ENCODE results near the gene SIGLEC1. TPM values are rescaled to one million over a fixed set of nuclear protein-coding genes. Genes with fewer than 3 reads are reported as not detected.

The SIGLEC1 gene
- total and polyA plus RNA-seq, 8 donors: 0.09 to 3.7 (median 1.7) TPM

DNA sequence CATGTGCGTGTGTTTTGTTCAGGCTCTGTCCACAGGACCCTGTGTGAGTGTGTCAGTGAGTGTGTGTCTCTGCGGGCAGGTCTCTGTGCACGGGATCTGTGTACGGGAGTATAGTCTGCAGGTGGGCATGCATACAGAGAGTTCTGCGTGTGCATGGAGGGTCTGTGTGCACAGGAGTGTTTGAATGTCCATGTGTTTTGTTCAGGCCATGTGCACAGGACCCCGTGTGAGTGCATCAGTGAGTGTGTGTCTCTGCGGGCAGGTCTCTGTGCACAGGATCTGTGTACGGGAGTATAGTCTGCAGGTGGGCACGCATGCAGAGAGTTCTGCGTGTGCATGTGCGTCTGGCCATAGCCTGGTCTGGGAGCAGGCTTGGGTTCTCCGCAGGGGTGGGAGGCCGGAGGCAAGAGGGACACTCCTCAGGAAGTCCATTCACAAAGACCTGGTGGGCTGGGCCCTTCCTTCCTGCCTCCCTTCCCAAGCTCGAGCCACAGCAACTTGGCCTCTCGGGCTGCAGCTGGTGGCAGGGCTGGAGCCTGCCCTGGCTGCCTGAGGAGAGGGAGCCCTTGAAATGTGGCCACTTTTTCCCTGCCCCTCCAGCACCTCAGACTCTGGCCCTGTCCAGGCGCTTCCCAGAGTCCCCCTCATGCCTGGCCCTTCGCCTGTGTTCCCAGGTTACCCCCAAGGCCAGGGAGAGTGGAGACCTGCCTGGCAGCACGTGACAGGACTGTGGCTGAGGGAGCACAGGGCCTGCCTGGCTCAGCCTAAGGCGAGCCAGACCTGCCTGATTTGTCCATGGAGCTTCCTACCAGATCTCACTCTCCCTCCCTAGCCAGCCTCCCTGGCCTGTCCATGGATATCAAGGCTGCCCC lies 26.9 kb upstream of the SIGLEC1 start:
- H3K36me3 ChIP-seq: no peaks in the 10 kb centered on the region
- no peak overlapping the region for H3K4me3 ChIP-seq
- H3K9me3 ChIP-seq: no peaks in the 10 kb centered on the region
- ATAC-seq (no peak), DNase-seq (no peak), FAIRE-seq (no peak)
- WGBS, 2 donors: 81 to 84% methylated on average over 18 to 19 of the region's 19 CpGs
- intact Hi-C loops (cut with DNase I): no loop called here
- TF ChIP-seq, protein P1, sequence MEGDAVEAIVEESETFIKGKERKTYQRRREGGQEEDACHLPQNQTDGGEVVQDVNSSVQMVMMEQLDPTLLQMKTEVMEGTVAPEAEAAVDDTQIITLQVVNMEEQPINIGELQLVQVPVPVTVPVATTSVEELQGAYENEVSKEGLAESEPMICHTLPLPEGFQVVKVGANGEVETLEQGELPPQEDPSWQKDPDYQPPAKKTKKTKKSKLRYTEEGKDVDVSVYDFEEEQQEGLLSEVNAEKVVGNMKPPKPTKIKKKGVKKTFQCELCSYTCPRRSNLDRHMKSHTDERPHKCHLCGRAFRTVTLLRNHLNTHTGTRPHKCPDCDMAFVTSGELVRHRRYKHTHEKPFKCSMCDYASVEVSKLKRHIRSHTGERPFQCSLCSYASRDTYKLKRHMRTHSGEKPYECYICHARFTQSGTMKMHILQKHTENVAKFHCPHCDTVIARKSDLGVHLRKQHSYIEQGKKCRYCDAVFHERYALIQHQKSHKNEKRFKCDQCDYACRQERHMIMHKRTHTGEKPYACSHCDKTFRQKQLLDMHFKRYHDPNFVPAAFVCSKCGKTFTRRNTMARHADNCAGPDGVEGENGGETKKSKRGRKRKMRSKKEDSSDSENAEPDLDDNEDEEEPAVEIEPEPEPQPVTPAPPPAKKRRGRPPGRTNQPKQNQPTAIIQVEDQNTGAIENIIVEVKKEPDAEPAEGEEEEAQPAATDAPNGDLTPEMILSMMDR (IDR thresholded peaks at IDR 0.05): no peak
- H3K27ac ChIP-seq: no peak overlapping the region
- peaks cover 0 to 2% (median 0%) of the 10 kb centered on the region in 3 donors for H3K4me1 ChIP-seq
- H3K27me3 ChIP-seq: no peaks in the 10 kb centered on the region

DNA sequence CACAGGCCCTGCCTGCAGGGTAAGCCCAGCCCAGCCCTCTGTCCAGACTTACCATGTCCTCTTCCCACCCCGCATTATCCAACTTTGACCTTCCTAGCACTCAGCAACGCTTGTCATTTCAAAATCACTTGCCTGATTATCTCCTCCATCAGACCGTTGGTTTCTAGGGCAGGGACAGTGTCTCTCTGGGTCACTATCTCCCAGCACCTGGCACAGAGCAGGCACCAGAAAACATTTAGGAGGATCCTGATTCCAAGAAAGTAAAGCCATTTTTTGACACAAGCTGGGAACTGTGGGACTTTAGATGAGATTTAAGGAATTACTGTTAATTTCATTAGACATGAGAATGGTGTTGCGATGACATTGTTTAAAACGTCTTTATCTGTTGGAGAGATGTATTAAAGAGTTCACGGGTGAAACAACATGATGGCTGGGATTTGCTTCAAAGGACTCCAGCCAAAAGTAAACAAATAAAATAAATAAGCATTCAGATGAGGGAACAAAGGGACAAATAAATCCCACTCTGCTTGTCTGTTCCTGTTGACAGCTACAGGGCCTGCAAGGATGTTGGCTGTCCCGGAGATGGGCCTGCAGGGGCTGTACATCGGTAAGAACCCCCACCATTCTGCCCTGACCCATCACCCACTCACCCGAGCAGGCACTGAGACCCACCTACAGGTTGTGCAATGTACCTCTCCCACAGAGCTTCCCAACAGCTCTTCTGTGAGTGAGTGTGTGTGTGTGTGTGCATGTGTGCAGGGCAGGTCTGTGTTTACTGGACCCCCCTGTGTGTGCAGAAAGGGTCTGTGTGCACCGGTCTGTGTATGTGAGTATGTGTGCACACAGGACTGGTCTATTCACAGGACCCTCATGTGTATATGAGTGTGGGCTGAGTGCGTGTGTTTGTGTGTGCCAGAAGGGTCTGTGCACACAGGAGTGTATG lies 26.0 kb upstream of the SIGLEC1 start:
- no peak overlapping the region for H3K27ac ChIP-seq
- no peaks in the 10 kb centered on the region for H3K36me3 ChIP-seq
- H3K9me3 ChIP-seq: no peaks in the 10 kb centered on the region
- TF ChIP-seq, protein P1 (IDR thresholded peaks at IDR 0.05): no peak
- no peaks in the 10 kb centered on the region for H3K27me3 ChIP-seq
- H3K4me1 ChIP-seq: peaks cover 0 to 2% (median 0%) of the 10 kb centered on the region in 3 donors
- intact Hi-C loops (cut with DNase I): no loop called here
- H3K4me3 ChIP-seq: no peak overlapping the region
- DNase-seq (peak in 1 of 6 donors; percentile 11), FAIRE-seq (no peak), ATAC-seq (no peak)
- 63 to 71% methylated on average over 11 of the region's 11 CpGs for WGBS, 2 donors

DNA sequence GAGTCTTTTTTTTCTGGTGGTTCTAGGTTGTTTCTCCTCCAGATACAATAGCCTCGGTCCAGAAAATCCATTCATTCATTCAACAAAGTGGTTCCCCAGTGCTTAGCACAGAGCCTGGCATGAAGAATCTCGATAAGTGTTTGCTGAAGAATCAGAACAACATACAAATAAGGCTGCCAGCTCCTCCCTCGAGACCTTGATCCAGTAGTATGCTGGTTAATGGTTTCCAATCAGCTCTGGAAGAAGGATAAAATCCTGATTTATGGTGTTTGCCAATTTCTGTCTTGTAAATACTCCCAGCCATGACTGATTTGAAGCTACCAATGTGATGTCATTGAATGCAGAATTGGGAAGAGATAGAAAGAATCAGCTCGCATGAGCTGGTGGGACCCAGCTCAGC lies 23.4 kb upstream of the SIGLEC1 start:
- Histone ChIP-seq H3K36me3 (no peaks in the 10 kb centered on the region), H3K27ac (no peak overlapping the region), H3K9me3 (no peaks in the 10 kb centered on the region), H3K4me1 (peaks cover 0 to 2% (median 0%) of the 10 kb centered on the region in 3 donors), H3K27me3 (no peaks in the 10 kb centered on the region), H3K4me3 (no peak overlapping the region)
- intact Hi-C loops (cut with DNase I): no loop called here
- ATAC-seq (peak in 3 of 4 donors; percentile 42 to 64 (median 44)), FAIRE-seq (no peak), DNase-seq (no peak)
- 16 to 28% methylated on average over 4 of the region's 4 CpGs for WGBS, 2 donors
- TF ChIP-seq, protein P1 (IDR thresholded peaks at IDR 0.05): no peak

DNA sequence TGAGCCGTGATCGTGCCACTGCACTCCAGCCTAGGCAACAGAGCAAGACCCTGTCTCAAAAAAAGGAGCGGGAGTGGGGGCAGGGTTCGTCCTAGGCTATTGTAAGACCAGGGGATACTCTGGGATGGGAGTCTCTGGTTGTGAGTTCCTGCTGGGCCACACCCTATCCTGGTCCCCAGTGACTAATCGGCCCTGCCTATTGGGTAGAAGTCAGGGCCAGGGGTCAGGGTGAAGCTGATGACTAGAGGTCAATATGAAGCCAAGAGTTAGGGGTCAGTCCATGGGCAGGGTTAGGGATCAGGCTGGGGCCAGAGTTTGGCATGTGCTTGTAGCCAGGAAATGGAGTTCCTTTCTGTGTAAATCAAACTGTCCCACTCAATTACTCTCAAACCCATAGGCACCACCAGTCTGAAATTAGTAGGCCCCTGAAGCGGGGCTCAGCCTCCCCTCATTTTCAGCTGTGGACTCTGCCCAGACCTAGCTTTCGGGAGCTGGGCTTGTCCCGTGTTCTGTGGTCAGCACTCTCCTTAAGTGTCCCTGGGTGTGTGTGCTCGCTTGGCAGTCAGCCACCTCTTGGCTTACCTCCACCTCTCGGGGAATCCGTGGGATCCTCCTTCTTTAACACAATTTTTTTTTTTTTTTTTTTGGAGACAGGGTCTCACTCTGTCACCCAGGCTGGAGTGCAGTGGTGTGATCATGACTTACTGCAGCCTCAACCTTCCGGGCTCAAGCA lies 21.9 kb upstream of the SIGLEC1 start:
- intact Hi-C loops (cut with DNase I): no loop called here
- FAIRE-seq: no peak
- peak in 1 of 6 donors; percentile 38 for DNase-seq
- Histone ChIP-seq H3K27ac (no peak overlapping the region), H3K9me3 (no peaks in the 10 kb centered on the region), H3K27me3 (no peaks in the 10 kb centered on the region), H3K4me1 (peaks cover 0 to 2% (median 0%) of the 10 kb centered on the region in 3 donors), H3K36me3 (no peaks in the 10 kb centered on the region), H3K4me3 (no peak overlapping the region)
- WGBS, 2 donors: 60 to 64% methylated on average over 12 of the region's 12 CpGs
- peak in 2 of 4 donors; percentile 26 to 30 for ATAC-seq
- TF ChIP-seq, protein P1 (IDR thresholded peaks at IDR 0.05): no peak
